HG03139 (cell line): ENCODE data around the gene PRPH2.
A peak's percentile ranks its signal among the peaks of the same experiment; 100 is the strongest.

Source experiments
- ATAC-seq: cut with Tn5 transposase; IDR thresholded peaks from one replicate; pipeline ENCODE4 v1.9.1; 2021; ENCODE audit not compliant: unreplicated experiment

Gene PRPH2

DNA sequence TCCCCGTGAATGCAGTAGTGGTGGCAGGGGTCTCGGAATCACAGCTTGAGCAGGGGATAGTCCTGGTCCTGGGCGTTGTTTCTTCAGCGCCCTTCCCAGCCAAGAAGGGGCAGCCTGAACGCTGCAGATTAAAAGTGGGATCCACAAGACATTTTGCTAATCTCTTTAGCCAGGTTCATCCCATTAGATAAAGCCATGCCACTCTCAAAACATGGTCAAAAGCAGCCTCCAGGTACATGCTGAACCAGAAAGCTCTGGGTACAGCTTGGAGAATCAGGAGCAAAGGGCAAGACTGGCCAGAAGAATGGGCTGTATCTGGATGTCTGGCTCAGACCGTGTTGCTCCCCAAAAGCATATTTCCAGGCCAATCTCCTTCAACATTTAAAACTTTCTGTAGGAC is at the start of gene PRPH2:
Gene PRPH2, minus strand, starts transcription at position 101 of the 400 bp plus-strand sequence. CDS start 263 bp downstream, outside the sequence.
- ATAC-seq: no peak

DNA sequence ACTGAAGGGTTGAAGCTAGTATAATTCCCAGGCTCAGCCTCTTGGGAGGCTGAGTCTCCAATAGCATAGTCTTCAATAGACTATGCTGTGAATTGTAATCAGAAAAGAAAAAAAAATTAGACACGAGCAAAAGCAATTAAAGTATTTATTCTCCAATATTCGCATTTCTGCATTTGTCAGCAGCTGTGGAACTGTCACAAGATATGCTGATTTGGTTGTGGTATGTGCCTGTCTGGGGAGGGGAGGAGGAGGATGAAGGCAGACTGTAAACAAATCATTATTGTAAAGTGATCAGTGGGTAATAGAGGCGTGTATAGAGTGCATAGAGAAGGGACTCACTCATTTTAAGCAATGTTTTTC is 49.3 kb upstream of the PRPH2 start:
- no peak for ATAC-seq

DNA sequence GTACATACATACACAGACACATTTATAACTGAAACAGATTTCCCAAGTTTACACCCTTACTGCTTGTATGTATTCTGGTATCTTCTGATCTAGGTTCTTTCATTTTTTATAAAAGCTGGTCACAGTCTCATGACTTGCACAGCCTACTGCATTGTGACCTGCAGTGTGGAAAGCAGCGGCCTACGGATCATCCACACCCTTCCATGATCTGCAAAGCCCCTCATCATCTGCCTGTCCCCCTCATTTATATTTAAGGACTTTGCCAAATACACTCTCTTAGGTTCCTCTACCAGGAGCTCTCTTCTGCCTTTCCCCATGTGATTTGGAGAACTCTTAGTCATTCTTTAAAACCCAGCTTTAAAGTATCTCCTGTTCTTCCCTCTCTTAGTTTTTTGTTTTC is 47.4 kb upstream of the PRPH2 start:
- ATAC-seq: no peak

- no peak for ATAC-seq
These were observed 46.7 kb upstream of the PRPH2 start for GRCh38 chr6:42769051-42769450.

- no peak for ATAC-seq
These were observed 43.8 kb upstream of the PRPH2 start for GRCh38 chr6:42766163-42766670.

GRCh38 chr6:42764911-42765648 is 42.7 kb upstream of the PRPH2 start:
- no peak for ATAC-seq

GRCh38 chr6:42762950-42763349 is 40.6 kb upstream of the PRPH2 start:
- no peak for ATAC-seq

- no peak for ATAC-seq
These were observed 40.0 kb upstream of the PRPH2 start for GRCh38 chr6:42762426-42762859.

DNA sequence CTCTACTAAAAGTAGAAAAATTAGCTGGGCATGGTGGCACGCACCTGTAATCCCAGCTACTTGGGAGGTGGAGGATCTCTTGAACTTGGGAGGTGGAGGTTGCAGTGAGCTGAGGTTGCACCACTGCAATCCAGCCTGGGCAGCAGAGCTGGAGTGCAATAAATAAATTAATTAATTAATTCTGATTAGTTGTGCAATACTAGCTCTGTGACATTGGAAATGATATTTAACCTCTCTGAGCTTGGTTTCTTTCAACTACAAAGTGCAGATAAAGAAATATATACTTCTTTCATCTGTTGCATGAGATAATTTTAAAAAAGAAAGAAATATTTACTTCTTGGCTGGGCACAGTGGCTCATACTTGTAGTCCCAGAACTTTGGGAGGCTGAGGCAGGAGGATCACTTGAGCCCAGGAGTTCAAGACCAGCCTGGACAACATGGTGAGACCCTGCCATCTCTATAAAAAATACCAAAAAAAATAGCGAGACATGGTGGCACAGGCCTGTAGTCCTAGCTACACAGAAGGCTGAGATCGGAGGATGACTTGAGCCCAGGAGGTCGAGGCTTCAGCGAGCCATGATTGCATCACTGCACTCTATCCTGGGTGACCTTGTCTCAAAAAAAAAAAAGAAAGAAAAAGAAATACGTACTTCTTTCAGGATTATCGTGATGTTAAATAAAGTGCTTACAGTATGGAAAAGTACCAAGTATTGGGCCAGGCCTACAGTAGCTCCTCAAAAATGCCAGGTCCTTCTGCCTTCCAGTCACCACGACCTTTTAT is 39.1 kb upstream of the PRPH2 start:
- ATAC-seq: no peak

DNA sequence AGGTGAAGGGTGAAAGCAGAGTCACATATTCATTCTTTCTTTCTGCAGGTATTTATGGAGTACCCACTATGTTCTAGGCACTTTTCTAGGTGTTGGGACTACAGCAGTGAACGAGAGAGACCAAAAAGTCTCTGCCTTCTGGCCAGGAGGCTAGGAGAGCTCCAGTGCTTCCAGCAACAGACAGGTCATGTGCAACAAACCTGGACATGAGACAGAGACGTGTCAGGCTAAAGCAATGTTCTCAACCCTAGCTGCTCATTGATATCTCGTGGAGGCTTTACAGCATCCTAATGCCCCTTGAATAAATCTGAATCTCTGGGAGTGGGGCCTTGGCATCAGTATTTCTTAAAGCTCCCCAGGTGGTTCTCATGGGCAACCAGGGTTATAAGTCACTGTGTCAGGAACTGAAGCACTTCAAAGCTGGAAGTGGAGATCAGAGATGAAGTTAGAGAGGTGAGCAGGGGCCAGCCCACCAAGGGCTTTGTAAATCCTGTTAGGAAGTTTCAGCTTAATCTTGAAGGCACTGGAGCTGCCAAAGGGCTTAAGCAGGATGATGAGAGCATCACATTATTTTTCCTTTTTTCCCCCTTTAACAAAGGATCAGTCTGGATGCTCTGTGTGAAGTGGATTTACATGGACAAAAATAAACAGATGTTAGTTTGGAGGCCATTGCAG is 36.5 kb upstream of the PRPH2 start:
- ATAC-seq: no peak

- ATAC-seq: no peak
These were observed 34.3 kb upstream of the PRPH2 start for GRCh38 chr6:42756722-42757121.

GRCh38 chr6:42754759-42755158 is 32.4 kb upstream of the PRPH2 start:
- ATAC-seq: no peak

- ATAC-seq: no peak
These were observed 28.7 kb upstream of the PRPH2 start for GRCh38 chr6:42751055-42751454.

- ATAC-seq: no peak
These were observed 26.0 kb upstream of the PRPH2 start for GRCh38 chr6:42748203-42748898.

DNA sequence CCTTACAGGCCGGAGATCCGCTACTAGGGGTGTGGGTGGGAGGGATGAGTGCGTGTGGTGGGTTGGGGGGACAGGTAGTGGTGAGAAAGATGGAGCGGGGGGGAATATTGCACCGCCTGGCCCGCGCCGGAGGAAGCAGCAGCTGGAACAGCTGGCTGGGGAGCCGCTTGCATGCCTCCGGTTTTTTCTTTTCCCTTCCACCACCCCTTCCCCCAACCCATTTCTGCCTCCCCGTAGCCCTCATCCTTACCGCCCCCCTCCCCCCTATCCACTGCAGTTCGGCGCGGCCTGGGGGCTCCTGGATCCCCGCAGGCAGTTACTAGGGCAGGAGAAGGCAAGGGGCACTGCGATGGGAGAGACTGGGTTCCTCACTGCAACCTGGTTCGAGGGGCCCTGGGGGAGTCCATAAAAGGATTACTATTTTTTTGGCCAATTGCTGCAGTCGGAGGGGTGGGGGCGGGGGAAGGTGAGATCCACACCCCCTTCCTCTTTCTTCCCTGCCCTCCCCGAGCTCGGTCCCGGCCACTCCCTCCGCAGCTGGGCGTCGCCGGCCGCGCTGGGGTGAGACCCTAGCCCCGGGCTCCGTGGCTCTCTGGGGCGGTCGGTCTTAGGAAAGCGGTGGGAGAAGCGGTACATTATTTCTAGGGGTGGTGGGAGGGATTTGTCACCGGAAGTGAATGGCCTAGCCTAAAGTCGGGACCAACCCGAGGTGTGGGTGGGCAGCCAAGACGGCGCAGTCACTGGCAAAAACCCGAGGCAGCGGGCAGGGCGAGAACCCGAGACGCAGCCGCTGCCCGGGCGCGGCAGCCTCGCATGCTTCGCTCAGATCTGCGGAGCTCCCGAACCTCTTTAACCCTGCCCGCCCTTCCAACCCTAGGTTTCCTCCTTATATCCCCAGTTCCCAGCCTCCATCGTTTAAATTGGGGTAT is 24.3 kb upstream of the PRPH2 start:
- peak; percentile 54 for ATAC-seq

GRCh38 chr6:42745640-42746462 is 23.5 kb upstream of the PRPH2 start, which contains the start of gene TBCC:
TSS of gene TBCC (minus strand) at chr6:42746103. CDS start at chr6:42746073, 30 bp downstream.
- ATAC-seq: peak; percentile 72

GRCh38 chr6:42745083-42745639 is 22.8 kb upstream of the PRPH2 start:
- ATAC-seq: no peak

DNA sequence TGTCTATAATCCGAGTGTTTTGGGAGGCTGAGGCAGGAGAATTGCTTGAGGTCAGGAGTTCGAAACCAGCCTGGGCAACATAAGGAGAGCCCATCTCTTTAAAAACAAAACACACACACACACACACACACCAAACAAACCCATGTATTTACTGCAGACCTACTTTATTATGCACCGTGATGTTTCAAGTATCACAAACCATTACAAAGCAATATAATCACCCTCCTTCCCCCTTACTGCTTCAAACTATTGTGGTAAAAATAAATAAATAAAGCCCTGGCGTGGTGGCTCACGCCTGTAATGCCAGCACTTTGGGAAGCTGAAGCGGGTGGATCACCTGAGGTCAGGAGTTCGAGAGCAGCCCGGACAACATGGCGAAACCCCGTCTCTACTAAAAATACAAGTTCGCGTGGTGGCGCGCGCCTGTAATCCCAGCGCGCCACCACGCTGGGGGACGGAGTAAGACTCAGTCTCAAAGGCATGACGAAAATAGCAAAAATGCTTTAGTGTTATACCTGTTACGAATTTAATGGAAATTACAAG is 22.0 kb upstream of the PRPH2 start:
- ATAC-seq: no peak
